Hepatic stellate cell (primary cell): ENCODE data around the gene MRPL54.

Source experiments
- DNase-seq: peaks from one replicate; pipeline ENCODE4 v3.0.0; 2011; ENCODE audit warnings: low spot score

MRPL54 gene

GRCh38 chr19:3785938-3786824 lies 23.7 kb downstream of the MRPL54 start, which contains the start of gene MATK:
Gene MATK (minus strand): TSS chr19:3786381. CDS start chr19:3785135, 1,246 bp downstream.
- no peak for DNase-seq

GRCh38 chr19:3788996-3789778 lies 26.7 kb downstream of the MRPL54 start:
- no peak for DNase-seq

GRCh38 chr19:3790209-3790734 lies 27.8 kb downstream of the MRPL54 start:
- DNase-seq = no peak

- DNase-seq = no peak
These were observed 28.5 kb downstream of the MRPL54 start for GRCh38 chr19:3790941-3791340.

GRCh38 chr19:3792114-3792513 lies 29.6 kb downstream of the MRPL54 start:
- no peak for DNase-seq

- no peak for DNase-seq
These were observed 31.3 kb downstream of the MRPL54 start for GRCh38 chr19:3793799-3794198.

GRCh38 chr19:3796358-3796757 lies 33.9 kb downstream of the MRPL54 start:
- DNase-seq = no peak

GRCh38 chr19:3798137-3798536 lies 35.7 kb downstream of the MRPL54 start:
- DNase-seq = no peak

GRCh38 chr19:3800996-3801395 lies 38.5 kb downstream of the MRPL54 start:
- no peak for DNase-seq

- DNase-seq = no peak
These were observed 39.1 kb downstream of the MRPL54 start for GRCh38 chr19:3801412-3802096.

- no peak for DNase-seq
These were observed 40.8 kb downstream of the MRPL54 start for GRCh38 chr19:3803114-3803888.

- DNase-seq = no peak
These were observed 41.5 kb downstream of the MRPL54 start for GRCh38 chr19:3803986-3804385.

GRCh38 chr19:3804429-3804828 lies 41.9 kb downstream of the MRPL54 start:
- DNase-seq = no peak

- DNase-seq = no peak
These were observed 43.4 kb downstream of the MRPL54 start for GRCh38 chr19:3805859-3806258.

- no peak for DNase-seq
These were observed 44.6 kb downstream of the MRPL54 start for GRCh38 chr19:3807131-3807480.

- DNase-seq = no peak
These were observed 45.3 kb downstream of the MRPL54 start for GRCh38 chr19:3807574-3808354.

- no peak for DNase-seq
These were observed 46.1 kb downstream of the MRPL54 start for GRCh38 chr19:3808420-3809143.

- no peak for DNase-seq
These were observed 47.6 kb downstream of the MRPL54 start for GRCh38 chr19:3809881-3810707.

GRCh38 chr19:3810708-3811355 lies 48.4 kb downstream of the MRPL54 start:
- DNase-seq = no peak
